ENCODE data around the gene COMT. TPM values are rescaled to one million over a fixed set of nuclear protein-coding genes. Genes with fewer than 3 reads are reported as not detected.

The COMT gene
- total RNA-seq, 1 experiment from 2014 or later = 109 TPM

DNA sequence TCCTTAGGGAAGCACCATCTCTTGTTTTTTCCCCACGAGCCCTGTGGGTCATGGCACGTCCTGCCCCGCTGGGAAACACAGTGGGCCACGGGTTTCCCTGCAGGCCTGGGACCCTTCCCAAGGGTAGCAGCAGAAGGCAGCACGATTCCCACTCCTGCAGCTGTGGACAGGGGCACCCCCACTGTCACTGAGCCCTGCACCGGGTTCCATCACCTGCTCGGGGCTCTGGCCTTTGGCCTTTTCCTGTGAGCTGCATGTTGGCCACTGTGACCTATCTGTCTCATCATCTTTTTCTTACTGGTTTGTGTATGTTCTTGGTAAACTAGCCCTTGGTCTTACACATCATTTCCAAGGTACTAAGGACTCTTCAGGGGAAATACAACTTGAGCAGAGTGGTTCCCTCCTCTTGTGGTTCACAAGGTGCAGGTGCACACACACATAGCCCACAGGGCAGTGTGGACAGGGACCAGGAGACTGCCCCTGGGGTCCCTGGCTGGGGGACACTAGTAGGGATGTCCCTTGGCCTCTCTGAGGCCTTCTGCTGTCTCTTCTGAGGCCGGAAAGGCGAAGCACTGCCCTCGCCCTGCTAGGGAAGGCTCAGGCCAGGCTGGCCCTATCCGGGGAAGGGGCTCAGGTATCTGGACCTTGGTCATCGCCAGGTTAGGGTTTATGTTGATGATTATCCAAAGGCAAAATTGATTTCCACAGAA lies 19.1 kb downstream of the COMT start (continued):
- TF ChIP-seq, protein P1, sequence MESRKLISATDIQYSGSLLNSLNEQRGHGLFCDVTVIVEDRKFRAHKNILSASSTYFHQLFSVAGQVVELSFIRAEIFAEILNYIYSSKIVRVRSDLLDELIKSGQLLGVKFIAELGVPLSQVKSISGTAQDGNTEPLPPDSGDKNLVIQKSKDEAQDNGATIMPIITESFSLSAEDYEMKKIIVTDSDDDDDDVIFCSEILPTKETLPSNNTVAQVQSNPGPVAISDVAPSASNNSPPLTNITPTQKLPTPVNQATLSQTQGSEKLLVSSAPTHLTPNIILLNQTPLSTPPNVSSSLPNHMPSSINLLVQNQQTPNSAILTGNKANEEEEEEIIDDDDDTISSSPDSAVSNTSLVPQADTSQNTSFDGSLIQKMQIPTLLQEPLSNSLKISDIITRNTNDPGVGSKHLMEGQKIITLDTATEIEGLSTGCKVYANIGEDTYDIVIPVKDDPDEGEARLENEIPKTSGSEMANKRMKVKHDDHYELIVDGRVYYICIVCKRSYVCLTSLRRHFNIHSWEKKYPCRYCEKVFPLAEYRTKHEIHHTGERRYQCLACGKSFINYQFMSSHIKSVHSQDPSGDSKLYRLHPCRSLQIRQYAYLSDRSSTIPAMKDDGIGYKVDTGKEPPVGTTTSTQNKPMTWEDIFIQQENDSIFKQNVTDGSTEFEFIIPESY (IDR thresholded peaks at IDR 0.05; ENCODE audit: extremely low read depth, insufficient replicate concordance, low read length) = no peak
- TF ChIP-seq, protein P2, sequence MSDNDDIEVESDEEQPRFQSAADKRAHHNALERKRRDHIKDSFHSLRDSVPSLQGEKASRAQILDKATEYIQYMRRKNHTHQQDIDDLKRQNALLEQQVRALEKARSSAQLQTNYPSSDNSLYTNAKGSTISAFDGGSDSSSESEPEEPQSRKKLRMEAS (IDR thresholded peaks at IDR 0.05) = no peak
- no peak for TF ChIP-seq ELF1 (IDR thresholded peaks at IDR 0.05; ENCODE audit: borderline replicate concordance, low read depth)
- no peak for TF ChIP-seq RAD21 (IDR thresholded peaks at IDR 0.05; ENCODE audit: low read depth)
- no peak for TF ChIP-seq TCF7L2 (IDR thresholded peaks at IDR 0.05; ENCODE audit: borderline replicate concordance, extremely low read depth, insufficient read depth, insufficient read length)
- TF ChIP-seq CEBPB (IDR thresholded peaks at IDR 0.05; ENCODE audit: low read depth) = no peak
- no peak for TF ChIP-seq CBX3 (IDR thresholded peaks at IDR 0.05; ENCODE audit: low read depth)
- TF ChIP-seq SIN3A (IDR thresholded peaks at IDR 0.05; ENCODE audit: low read depth) = no peak
- TF ChIP-seq JUND (IDR thresholded peaks at IDR 0.05) = no peak
- no peak for TF ChIP-seq SRF (IDR thresholded peaks at IDR 0.05; ENCODE audit: low read depth)
- TF ChIP-seq ZNF274 (IDR thresholded peaks at IDR 0.05; ENCODE audit: low read depth, low read length) = no peak
- no peak for TF ChIP-seq FOSL1 (IDR thresholded peaks at IDR 0.05; ENCODE audit: low read depth)
- no peak for TF ChIP-seq YY1 (IDR thresholded peaks at IDR 0.05; ENCODE audit: extremely low read depth, insufficient replicate concordance, low read depth, low read length)
- no peak for TF ChIP-seq EZH2 (IDR thresholded peaks at IDR 0.05)
- no peak for TF ChIP-seq EGR1 (IDR thresholded peaks at IDR 0.05; ENCODE audit: low read depth)
